ENCODE data around the gene SLC25A39. TPM values are rescaled to one million over a fixed set of nuclear protein-coding genes. Genes with fewer than 3 reads are reported as not detected.
A peak's percentile ranks its signal among the peaks of the same experiment; 100 is the strongest.

The SLC25A39 gene
- total RNA-seq, 4 donors from 2014 or later = 136 to 154 (median 141) TPM

- no peak overlapping the region for H3K4me3 ChIP-seq
- intact Hi-C loops (cut with DNase I; ENCODE audit: low total_unique reads) (no loop called here), in situ Hi-C loops (cut with MboI; ENCODE audit: low pct_ligation_motif_present in 1 of 4, low pct_unique_long_range_greater_than_20kb in 1 of 4, low sequenced_read_pairs in 3 of 4) (loop anchor here in 3 of 4 donors (5.0 kb wide), 3 partner anchors 117 to 132 kb away; partner anchors contain the start of gene UBTF (in 1 of the 3))
- no peak for DNase-seq
- peaks cover 8% of the 10 kb centered on the region for H3K27me3 ChIP-seq
- no peaks in the 10 kb centered on the region for H3K9me3 ChIP-seq
- no peak overlapping the region for H3K27ac ChIP-seq
- TF ChIP-seq POLR2A (IDR thresholded peaks at IDR 0.05) (no peak), EP300 (IDR thresholded peaks at IDR 0.05; ENCODE audit: low read depth) (no peak), CTCF (IDR thresholded peaks at IDR 0.05) (no peak), POLR2AphosphoS5 (IDR thresholded peaks at IDR 0.05) (no peak)
- H3K4me1 ChIP-seq = peaks cover 0 to 14% (median 0%) of the 10 kb centered on the region in 4 donors
- no peaks in the 10 kb centered on the region for H3K36me3 ChIP-seq
- WGBS, 2 donors (ENCODE audit: low coverage in 1 of 2) = 51% methylated on average over 3 of the region's 3 CpGs; no CpG with 5 or more reads in 1 of the 2 donors
Measured at GRCh38 chr17:44334727-44335126, 10.1 kb upstream of the SLC25A39 start.

GRCh38 chr17:44334315-44334714, 9.7 kb upstream of the SLC25A39 start:
- H3K4me3 ChIP-seq = no peak overlapping the region
- in situ Hi-C loops (cut with MboI; ENCODE audit: low pct_ligation_motif_present in 1 of 4, low pct_unique_long_range_greater_than_20kb in 1 of 4, low sequenced_read_pairs in 3 of 4) (loop anchor here in 3 of 4 donors (5.0 kb wide), 3 partner anchors 117 to 132 kb away; partner anchors contain the start of gene UBTF (in 1 of the 3)), intact Hi-C loops (cut with DNase I; ENCODE audit: low total_unique reads) (no loop called here)
- no peaks in the 10 kb centered on the region for H3K9me3 ChIP-seq
- H3K36me3 ChIP-seq = no peaks in the 10 kb centered on the region
- TF ChIP-seq CTCF (IDR thresholded peaks at IDR 0.05) (no peak), EP300 (IDR thresholded peaks at IDR 0.05; ENCODE audit: low read depth) (no peak), POLR2AphosphoS5 (IDR thresholded peaks at IDR 0.05) (no peak), POLR2A (IDR thresholded peaks at IDR 0.05) (no peak)
- H3K27me3 ChIP-seq = peaks cover 5% of the 10 kb centered on the region
- H3K27ac ChIP-seq = no peak overlapping the region
- 59% methylated on average over 2 of the region's 2 CpGs; no CpG with 5 or more reads in 1 of the 2 donors for WGBS, 2 donors (ENCODE audit: low coverage in 1 of 2)
- no peak for DNase-seq
- peaks cover 0 to 14% (median 0%) of the 10 kb centered on the region in 4 donors for H3K4me1 ChIP-seq

- intact Hi-C loops (cut with DNase I; ENCODE audit: low total_unique reads) = no loop called here
Measured at GRCh38 chr17:44333371-44333770, 8.7 kb upstream of the SLC25A39 start.

More at GRCh38 chr17:44333371-44333770, 8.7 kb upstream of the SLC25A39 start:
- no peaks in the 10 kb centered on the region for H3K9me3 ChIP-seq
- H3K4me1 ChIP-seq = peaks cover 0 to 14% (median 0%) of the 10 kb centered on the region in 4 donors
- in situ Hi-C loops (cut with MboI; ENCODE audit: low pct_ligation_motif_present in 1 of 4, low pct_unique_long_range_greater_than_20kb in 1 of 4, low sequenced_read_pairs in 3 of 4) = loop anchor here in 3 of 4 donors (5.0 kb wide), 3 partner anchors 116 to 131 kb away; partner anchors contain the start of gene UBTF (in 1 of the 3)
- H3K27me3 ChIP-seq = peaks cover 5% of the 10 kb centered on the region
- peak; percentile 59 for DNase-seq
- H3K27ac ChIP-seq = no peak overlapping the region
- WGBS, 2 donors (ENCODE audit: low coverage in 1 of 2) = 53% methylated on average over 5 of the region's 5 CpGs; no CpG with 5 or more reads in 1 of the 2 donors
- TF ChIP-seq CTCF (IDR thresholded peaks at IDR 0.05) (no peak), EP300 (IDR thresholded peaks at IDR 0.05; ENCODE audit: low read depth) (no peak), POLR2AphosphoS5 (IDR thresholded peaks at IDR 0.05) (no peak)
- no peaks in the 10 kb centered on the region for H3K36me3 ChIP-seq
- H3K4me3 ChIP-seq = no peak overlapping the region

Measured in transverse colon (tissue), 4 donors.